Esophagus muscularis mucosa (tissue), 3 donors: Measurements from ENCODE around the gene KRT34.
"Not testable (repeated sequence)": the region's sequence is repeated elsewhere in the genome, so short reads cannot be mapped to it uniquely, and the experiment has no call there.

ENCODE experiments used
- POLR2AphosphoS5 ChIP-seq, 2 donors: sonication (generic); formaldehyde crosslinking; IDR thresholded peaks; one replicate each; pipeline ENCODE4 v1.6.1; 2017; ENCODE audit warnings: antibody characterized with exemption in 2 of 2
- TF ChIP-seq, protein P1 (sequence below), 3 experiments: fragments of 200-600 bp in 2 of 3; fragments of 450-650 bp in 1 of 3; sonication (generic) in 2 of 3; IDR thresholded peaks; one replicate each; pipeline ENCODE4 v1.5.1; 2017 to 2019; ENCODE audit warnings: antibody characterized with exemption in 3 of 3, mild to moderate bottlenecking in 2 of 3, moderate library complexity in 1 of 3

DNA sequence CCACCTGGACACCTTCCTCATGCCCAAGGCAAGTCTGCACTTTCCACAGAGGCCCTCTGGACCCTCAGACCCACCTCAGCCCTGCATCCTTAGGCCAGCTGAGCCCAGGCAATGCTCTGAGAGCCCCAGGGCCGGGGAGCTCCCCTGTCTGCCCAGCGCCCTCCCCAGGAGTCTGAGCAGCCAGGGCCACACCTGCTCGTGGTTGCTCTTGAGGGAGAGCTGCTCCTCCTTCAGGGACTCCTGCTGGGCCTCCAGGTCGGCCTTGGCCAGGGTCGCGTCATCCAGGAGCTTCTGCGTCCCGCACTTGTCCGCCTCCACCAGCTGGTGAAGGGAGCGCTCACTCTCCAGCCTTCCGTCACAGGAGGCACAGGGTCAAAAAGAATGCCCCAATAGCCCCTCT lies 40.5 kb upstream of the KRT34 start:
- TF ChIP-seq, protein P1, sequence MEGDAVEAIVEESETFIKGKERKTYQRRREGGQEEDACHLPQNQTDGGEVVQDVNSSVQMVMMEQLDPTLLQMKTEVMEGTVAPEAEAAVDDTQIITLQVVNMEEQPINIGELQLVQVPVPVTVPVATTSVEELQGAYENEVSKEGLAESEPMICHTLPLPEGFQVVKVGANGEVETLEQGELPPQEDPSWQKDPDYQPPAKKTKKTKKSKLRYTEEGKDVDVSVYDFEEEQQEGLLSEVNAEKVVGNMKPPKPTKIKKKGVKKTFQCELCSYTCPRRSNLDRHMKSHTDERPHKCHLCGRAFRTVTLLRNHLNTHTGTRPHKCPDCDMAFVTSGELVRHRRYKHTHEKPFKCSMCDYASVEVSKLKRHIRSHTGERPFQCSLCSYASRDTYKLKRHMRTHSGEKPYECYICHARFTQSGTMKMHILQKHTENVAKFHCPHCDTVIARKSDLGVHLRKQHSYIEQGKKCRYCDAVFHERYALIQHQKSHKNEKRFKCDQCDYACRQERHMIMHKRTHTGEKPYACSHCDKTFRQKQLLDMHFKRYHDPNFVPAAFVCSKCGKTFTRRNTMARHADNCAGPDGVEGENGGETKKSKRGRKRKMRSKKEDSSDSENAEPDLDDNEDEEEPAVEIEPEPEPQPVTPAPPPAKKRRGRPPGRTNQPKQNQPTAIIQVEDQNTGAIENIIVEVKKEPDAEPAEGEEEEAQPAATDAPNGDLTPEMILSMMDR (IDR thresholded peaks at IDR 0.05) = not testable (repeated sequence)
- TF ChIP-seq POLR2AphosphoS5 (IDR thresholded peaks at IDR 0.05) = not testable (repeated sequence)
